ENCODE data around the gene RHBDL3. TPM values are rescaled to one million over a fixed set of nuclear protein-coding genes. Genes with fewer than 3 reads are reported as not detected.

Gene RHBDL3
- total RNA-seq, 1 experiment from 2014 or later: 13.2 TPM

DNA sequence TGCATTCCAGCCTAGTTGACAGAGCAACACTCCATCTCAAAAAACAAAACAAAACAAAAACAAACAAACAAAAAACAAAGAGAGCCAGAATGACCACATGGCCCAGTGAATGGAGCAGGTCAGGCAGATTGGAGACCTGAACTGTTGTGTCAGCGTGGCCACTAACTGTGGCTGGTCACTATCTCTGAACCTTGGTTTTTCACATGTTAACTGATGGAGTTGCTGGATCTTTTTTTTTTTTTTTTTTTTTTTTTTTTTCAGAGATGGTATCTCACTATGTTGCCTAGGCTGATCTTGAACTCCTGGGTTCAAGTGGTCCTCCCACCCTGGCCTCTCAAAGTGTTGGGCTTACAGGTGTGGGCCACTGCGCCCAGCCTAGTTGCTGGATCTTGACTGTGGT lies 31.8 kb downstream of the RHBDL3 start:
- ATAC-seq (no peak), DNase-seq (ENCODE audit: low spot score) (no peak)
- TF ChIP-seq, protein P1, sequence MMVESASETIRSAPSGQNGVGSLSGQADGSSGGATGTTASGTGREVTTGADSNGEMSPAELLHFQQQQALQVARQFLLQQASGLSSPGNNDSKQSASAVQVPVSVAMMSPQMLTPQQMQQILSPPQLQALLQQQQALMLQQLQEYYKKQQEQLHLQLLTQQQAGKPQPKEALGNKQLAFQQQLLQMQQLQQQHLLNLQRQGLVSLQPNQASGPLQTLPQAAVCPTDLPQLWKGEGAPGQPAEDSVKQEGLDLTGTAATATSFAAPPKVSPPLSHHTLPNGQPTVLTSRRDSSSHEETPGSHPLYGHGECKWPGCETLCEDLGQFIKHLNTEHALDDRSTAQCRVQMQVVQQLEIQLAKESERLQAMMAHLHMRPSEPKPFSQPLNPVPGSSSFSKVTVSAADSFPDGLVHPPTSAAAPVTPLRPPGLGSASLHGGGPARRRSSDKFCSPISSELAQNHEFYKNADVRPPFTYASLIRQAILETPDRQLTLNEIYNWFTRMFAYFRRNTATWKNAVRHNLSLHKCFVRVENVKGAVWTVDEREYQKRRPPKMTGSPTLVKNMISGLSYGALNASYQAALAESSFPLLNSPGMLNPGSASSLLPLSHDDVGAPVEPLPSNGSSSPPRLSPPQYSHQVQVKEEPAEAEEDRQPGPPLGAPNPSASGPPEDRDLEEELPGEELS (CRISPR knock-in tag; IDR thresholded peaks at IDR 0.05): no peak
- no peak for TF ChIP-seq ETV6 (CRISPR knock-in tag; IDR thresholded peaks at IDR 0.05)
- no peak for TF ChIP-seq ZNF121 (CRISPR knock-in tag; IDR thresholded peaks at IDR 0.05)
- no peak for TF ChIP-seq ZBTB21 (CRISPR knock-in tag; IDR thresholded peaks at IDR 0.05; ENCODE audit: borderline replicate concordance)
- TF ChIP-seq, protein P2, sequence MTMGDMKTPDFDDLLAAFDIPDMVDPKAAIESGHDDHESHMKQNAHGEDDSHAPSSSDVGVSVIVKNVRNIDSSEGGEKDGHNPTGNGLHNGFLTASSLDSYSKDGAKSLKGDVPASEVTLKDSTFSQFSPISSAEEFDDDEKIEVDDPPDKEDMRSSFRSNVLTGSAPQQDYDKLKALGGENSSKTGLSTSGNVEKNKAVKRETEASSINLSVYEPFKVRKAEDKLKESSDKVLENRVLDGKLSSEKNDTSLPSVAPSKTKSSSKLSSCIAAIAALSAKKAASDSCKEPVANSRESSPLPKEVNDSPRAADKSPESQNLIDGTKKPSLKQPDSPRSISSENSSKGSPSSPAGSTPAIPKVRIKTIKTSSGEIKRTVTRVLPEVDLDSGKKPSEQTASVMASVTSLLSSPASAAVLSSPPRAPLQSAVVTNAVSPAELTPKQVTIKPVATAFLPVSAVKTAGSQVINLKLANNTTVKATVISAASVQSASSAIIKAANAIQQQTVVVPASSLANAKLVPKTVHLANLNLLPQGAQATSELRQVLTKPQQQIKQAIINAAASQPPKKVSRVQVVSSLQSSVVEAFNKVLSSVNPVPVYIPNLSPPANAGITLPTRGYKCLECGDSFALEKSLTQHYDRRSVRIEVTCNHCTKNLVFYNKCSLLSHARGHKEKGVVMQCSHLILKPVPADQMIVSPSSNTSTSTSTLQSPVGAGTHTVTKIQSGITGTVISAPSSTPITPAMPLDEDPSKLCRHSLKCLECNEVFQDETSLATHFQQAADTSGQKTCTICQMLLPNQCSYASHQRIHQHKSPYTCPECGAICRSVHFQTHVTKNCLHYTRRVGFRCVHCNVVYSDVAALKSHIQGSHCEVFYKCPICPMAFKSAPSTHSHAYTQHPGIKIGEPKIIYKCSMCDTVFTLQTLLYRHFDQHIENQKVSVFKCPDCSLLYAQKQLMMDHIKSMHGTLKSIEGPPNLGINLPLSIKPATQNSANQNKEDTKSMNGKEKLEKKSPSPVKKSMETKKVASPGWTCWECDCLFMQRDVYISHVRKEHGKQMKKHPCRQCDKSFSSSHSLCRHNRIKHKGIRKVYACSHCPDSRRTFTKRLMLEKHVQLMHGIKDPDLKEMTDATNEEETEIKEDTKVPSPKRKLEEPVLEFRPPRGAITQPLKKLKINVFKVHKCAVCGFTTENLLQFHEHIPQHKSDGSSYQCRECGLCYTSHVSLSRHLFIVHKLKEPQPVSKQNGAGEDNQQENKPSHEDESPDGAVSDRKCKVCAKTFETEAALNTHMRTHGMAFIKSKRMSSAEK (CRISPR knock-in tag; IDR thresholded peaks at IDR 0.05; ENCODE audit: borderline replicate concordance): no peak
- TF ChIP-seq, protein P3, sequence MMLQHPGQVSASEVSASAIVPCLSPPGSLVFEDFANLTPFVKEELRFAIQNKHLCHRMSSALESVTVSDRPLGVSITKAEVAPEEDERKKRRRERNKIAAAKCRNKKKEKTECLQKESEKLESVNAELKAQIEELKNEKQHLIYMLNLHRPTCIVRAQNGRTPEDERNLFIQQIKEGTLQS (CRISPR knock-in tag; conservative IDR thresholded peaks at IDR 0.05): no peak
- TF ChIP-seq MYBL2 (CRISPR knock-in tag; IDR thresholded peaks at IDR 0.05): no peak
- TF ChIP-seq, protein P4, sequence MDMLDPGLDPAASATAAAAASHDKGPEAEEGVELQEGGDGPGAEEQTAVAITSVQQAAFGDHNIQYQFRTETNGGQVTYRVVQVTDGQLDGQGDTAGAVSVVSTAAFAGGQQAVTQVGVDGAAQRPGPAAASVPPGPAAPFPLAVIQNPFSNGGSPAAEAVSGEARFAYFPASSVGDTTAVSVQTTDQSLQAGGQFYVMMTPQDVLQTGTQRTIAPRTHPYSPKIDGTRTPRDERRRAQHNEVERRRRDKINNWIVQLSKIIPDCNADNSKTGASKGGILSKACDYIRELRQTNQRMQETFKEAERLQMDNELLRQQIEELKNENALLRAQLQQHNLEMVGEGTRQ (CRISPR knock-in tag; IDR thresholded peaks at IDR 0.05): no peak
- no peak for TF ChIP-seq RORB (CRISPR knock-in tag; IDR thresholded peaks at IDR 0.05)
- TF ChIP-seq GRHL2 (CRISPR knock-in tag; IDR thresholded peaks at IDR 0.05; ENCODE audit: insufficient replicate concordance, severe bottlenecking): no peak
- TF ChIP-seq, protein P5, sequence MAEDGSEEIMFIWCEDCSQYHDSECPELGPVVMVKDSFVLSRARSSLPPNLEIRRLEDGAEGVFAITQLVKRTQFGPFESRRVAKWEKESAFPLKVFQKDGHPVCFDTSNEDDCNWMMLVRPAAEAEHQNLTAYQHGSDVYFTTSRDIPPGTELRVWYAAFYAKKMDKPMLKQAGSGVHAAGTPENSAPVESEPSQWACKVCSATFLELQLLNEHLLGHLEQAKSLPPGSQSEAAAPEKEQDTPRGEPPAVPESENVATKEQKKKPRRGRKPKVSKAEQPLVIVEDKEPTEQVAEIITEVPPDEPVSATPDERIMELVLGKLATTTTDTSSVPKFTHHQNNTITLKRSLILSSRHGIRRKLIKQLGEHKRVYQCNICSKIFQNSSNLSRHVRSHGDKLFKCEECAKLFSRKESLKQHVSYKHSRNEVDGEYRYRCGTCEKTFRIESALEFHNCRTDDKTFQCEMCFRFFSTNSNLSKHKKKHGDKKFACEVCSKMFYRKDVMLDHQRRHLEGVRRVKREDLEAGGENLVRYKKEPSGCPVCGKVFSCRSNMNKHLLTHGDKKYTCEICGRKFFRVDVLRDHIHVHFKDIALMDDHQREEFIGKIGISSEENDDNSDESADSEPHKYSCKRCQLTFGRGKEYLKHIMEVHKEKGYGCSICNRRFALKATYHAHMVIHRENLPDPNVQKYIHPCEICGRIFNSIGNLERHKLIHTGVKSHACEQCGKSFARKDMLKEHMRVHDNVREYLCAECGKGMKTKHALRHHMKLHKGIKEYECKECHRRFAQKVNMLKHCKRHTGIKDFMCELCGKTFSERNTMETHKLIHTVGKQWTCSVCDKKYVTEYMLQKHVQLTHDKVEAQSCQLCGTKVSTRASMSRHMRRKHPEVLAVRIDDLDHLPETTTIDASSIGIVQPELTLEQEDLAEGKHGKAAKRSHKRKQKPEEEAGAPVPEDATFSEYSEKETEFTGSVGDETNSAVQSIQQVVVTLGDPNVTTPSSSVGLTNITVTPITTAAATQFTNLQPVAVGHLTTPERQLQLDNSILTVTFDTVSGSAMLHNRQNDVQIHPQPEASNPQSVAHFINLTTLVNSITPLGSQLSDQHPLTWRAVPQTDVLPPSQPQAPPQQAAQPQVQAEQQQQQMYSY (CRISPR knock-in tag; IDR thresholded peaks at IDR 0.05): no peak
- no peak for TF ChIP-seq IRF2 (CRISPR knock-in tag; IDR thresholded peaks at IDR 0.05; ENCODE audit: borderline replicate concordance, low read depth)
- TF ChIP-seq, protein P6, sequence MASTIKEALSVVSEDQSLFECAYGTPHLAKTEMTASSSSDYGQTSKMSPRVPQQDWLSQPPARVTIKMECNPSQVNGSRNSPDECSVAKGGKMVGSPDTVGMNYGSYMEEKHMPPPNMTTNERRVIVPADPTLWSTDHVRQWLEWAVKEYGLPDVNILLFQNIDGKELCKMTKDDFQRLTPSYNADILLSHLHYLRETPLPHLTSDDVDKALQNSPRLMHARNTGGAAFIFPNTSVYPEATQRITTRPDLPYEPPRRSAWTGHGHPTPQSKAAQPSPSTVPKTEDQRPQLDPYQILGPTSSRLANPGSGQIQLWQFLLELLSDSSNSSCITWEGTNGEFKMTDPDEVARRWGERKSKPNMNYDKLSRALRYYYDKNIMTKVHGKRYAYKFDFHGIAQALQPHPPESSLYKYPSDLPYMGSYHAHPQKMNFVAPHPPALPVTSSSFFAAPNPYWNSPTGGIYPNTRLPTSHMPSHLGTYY (CRISPR knock-in tag; IDR thresholded peaks at IDR 0.05): no peak
- no peak for TF ChIP-seq ZNF317 (CRISPR knock-in tag; IDR thresholded peaks at IDR 0.05; ENCODE audit: borderline replicate concordance, low read depth)
- TF ChIP-seq, protein P7, sequence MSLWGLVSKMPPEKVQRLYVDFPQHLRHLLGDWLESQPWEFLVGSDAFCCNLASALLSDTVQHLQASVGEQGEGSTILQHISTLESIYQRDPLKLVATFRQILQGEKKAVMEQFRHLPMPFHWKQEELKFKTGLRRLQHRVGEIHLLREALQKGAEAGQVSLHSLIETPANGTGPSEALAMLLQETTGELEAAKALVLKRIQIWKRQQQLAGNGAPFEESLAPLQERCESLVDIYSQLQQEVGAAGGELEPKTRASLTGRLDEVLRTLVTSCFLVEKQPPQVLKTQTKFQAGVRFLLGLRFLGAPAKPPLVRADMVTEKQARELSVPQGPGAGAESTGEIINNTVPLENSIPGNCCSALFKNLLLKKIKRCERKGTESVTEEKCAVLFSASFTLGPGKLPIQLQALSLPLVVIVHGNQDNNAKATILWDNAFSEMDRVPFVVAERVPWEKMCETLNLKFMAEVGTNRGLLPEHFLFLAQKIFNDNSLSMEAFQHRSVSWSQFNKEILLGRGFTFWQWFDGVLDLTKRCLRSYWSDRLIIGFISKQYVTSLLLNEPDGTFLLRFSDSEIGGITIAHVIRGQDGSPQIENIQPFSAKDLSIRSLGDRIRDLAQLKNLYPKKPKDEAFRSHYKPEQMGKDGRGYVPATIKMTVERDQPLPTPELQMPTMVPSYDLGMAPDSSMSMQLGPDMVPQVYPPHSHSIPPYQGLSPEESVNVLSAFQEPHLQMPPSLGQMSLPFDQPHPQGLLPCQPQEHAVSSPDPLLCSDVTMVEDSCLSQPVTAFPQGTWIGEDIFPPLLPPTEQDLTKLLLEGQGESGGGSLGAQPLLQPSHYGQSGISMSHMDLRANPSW (CRISPR knock-in tag; conservative IDR thresholded peaks at IDR 0.05; ENCODE audit: low read depth): no peak
- TF ChIP-seq CREM (CRISPR knock-in tag; IDR thresholded peaks at IDR 0.05): no peak
- TF ChIP-seq ZNF138 (CRISPR knock-in tag; conservative IDR thresholded peaks at IDR 0.05): no peak
- no peak for TF ChIP-seq GTF2I (CRISPR knock-in tag; conservative IDR thresholded peaks at IDR 0.05)
- no peak for TF ChIP-seq FOXP1 (CRISPR knock-in tag; IDR thresholded peaks at IDR 0.05; ENCODE audit: borderline replicate concordance)
- ChIA-PET CTCF (interaction anchor here (1.4 to 1.5 kb wide), 2 partner anchors 15 to 39 kb away, joined by 4 to 5 read pairs; no protein-coding TSS in a partner anchor), POLR2A (interaction anchor here (0.6 kb wide), 1 partner anchor 62 kb away, joined by 3 read pairs; no protein-coding TSS in a partner anchor)
- peaks cover 17% of the 10 kb centered on the region for H3K4me1 Mint-ChIP-seq
- H3K27ac Mint-ChIP-seq: no peak overlapping the region
- no peaks in the 10 kb centered on the region for H3K36me3 Mint-ChIP-seq
- no peaks in the 10 kb centered on the region for H3K9me3 Mint-ChIP-seq
- no peaks in the 10 kb centered on the region for H3K27me3 Mint-ChIP-seq (ENCODE audit: low read depth)
- H3K4me3 Mint-ChIP-seq: no peak overlapping the region
